HG03159 (cell line): ENCODE results near the gene NAT9.

Source experiments
- ATAC-seq: cut with Tn5 transposase; IDR thresholded peaks from one replicate; pipeline ENCODE4 v1.9.1; 2021; ENCODE audit warnings: mild to moderate bottlenecking, moderate library complexity; ENCODE audit not compliant: unreplicated experiment

The NAT9 gene, protein sequence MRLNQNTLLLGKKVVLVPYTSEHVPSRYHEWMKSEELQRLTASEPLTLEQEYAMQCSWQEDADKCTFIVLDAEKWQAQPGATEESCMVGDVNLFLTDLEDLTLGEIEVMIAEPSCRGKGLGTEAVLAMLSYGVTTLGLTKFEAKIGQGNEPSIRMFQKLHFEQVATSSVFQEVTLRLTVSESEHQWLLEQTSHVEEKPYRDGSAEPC

DNA sequence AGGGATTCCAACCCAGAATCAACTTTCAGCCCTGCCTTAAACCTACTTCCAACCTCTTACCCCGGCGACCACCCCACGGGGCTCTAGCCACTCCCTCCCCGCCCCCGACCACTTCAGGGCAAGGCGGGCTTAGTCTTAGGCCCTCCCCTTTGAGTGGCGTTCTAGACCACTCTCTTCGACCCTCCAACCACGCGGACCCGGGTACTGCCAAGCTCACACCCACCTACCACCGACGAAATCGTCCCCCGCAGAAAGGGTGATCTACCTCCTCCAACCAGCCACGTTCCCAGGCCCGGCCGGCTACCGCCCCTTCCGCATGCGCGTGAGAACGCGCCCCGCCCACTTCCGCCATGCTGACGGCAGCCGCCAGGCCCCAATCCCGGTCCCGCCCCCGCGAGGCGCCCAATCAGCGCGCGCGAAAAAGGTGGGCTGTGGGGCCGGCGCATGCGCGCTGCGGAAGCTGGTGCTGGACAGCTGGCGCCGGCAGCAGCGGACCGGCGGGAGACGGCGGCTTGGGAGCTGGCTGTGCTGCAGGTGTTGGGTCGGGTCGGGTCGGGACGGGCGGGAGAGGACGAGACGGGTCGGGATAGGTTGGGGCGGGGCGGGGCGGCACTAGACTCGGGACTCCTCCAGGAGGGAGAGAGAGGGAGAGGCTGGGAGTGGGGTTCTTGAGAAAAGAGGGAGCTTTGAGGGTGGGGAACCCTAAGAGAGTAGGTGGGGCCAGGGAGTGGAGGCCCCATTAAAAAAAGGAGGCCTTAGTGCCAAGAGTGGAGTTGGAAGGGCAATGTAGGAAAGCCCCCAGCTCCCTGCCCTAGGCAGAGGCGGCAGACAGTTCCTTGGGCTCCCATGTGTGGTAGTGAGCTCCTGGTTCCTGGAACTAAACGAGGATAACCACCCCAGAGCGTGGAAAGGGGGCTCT is at the start of gene NAT9:
Gene NAT9, minus strand, starts transcription at position 302 of the 919 bp plus-strand sequence. CDS start 647 bp downstream, outside the sequence.
- ATAC-seq, result peak; percentile 62

DNA sequence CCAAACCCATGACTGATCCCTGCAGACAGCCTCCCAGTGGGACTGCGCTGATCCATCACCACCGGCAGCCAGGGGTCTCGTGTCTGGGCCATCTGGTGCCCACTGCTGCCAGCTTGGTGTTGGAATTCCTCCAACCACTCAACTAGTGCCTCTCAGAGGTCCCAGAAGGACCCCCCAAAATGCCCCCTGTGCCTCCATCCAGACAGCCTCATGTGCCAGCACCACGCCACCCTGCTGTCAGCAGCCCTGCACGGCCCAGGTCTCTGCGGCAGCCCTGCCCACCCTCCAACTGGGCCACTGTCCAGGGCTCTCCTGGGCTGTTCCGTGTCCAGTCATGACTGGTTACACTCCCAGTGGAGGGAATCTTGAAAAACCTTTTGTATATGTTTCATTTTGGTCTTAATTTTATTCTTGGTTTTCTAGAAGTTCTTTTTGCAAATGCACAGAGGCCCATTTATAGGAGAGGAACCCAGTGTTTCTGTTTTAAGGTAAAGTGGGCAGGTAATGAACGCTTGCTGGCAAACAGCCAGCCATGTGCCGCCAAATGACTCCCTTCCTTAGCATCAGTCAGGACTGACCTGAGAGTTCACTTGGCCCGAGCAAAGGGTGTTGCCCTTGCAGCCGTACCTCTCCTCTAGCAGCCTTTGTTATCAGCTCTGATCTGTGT is 48.9 kb upstream of the NAT9 start:
- ATAC-seq, result no peak

DNA sequence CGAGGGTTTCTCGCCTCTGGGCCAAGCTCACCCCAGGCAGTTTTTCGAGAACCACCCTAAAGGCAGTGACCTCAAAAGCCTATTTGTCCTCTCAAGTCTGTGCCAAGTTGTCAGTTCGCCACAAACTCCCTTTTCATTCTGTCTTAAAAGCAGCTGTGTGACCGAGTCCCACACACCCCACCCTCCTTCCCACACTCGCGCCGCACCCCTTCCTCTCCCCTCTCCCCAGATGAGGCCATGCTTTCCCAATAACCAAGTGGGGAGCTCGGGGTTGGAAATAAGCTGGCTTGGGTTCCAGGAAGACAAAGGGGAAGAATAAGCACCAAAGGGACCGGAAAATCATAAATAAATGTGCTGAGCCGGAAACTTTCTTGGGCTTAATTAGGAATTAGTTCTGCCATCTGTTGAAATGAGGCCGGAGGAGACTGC is 46.8 kb upstream of the NAT9 start:
- no peak for ATAC-seq

DNA sequence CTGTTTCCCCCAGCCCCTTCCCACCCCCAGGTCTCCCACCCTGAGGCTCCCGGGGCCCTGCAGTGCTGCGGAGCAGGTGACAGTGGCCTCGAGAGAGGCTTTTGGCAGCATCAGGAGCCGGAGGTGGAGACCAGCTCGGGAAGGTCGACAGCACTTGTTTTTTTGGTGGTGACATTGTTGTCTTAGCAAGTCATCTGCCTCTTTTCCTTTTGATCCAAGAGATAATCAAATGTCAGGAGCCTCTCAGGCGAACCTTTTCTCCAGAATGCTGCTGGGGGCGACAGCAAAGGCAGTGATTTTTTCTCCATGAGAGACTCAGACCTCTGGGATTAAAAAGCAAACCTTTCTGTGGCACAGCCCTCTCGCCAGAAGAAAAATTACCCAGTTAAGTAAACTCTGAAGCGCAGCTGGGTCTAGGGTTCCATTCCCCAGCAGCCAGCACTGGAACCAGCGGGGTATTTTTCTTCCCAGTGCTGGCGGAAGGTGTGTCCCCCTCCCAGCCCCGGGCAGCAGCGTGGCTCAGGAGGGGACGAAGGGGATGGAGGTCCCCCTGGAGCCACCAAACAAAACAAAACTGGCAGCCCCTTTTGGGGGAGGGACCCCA is 46.3 kb upstream of the NAT9 start:
- ATAC-seq, result no peak

DNA sequence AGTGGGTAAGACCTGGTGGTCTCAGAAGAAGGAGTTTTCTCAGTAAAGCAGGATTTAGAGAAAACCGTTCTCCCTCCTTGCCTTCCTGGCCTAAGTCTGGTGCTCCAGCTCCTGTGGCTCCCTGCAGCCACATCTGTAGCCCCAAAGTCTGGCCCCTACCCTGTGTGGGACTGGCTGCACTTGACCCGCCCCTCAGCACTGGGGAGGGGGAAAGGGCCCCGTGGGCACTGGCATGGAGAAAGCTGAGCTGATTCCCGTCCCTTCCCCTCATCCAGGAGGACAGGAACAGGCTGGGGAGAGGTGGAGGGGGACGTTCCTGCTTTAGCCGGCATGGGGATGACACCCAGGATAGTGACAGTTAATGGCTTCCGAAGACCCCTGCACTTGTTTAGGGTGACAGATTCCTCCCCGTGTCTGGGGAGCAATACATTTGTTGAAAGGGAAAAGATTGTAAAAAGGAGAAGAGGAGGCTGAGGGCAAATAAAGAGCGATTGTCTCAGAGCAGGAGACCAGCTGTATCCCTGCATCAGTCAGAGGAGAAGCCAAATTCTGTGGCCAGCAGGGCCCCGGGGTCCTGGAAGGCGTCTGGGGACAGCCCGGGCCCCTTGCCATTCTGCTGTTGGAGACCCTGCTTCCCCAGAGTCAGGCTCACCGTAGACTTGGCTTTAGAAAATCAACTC is 45.6 kb upstream of the NAT9 start:
- ATAC-seq, result no peak

DNA sequence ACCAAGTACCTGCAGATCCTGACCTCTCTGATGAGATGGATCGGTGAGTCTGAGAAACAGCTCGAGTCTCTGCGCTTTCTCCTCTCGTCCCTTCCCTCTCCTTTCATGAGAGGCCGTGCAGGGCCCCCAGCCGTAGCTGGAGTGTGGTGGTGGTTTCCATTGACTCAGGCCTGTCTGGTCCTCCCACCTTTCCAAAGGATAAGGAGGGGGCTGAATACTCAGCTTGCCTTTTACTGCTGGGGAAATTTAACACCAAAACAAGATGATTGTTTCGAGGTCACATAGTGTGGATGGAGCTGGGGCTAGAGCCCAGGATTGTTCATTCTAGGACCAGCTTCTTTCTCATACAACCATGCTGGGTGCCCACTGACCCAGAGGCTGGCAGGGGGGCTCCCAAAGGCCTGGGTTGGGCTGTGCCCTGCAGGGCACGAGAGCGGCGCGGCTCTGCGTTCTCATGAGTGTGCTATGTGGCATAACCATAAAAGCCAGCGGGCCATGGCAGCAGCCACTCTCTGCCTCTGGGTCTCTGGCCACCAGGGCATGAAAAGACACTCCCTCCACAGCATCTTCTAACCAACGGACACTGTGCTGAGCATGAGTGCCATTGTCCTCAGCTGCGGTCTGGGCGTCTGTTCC is 43.8 kb upstream of the NAT9 start:
- ATAC-seq, result no peak

DNA sequence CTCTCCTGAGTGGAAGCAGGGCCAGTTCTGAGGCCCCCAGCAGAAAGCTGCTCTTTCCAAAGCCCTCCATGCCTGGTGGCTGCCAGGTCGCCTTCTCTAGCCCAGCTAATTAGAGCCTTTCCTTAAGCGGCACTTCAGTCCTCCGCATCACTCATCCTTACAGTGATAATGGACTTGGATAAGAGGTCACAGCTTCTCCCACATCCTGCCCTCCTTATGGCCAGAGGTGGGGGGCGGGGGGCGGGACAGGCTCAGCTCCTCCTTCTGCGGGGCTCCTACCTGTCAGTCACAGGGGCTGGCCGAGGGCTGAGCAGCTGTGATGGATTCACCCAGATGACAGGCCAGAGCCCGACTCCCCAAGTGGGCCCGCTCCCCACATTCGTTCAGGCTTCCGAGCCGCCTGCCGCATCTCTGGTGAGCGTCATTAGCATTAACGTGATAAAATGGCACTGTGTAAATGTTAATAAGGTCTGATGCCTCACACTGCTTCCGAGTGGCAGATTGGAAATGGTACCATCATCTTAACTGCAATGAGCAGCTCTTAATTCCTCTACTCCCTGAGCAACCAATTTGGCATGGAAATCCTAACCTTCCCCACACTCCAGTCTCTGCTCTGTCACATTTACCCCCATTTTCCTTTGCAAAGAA is 42.3 kb upstream of the NAT9 start:
- ATAC-seq, result no peak

DNA sequence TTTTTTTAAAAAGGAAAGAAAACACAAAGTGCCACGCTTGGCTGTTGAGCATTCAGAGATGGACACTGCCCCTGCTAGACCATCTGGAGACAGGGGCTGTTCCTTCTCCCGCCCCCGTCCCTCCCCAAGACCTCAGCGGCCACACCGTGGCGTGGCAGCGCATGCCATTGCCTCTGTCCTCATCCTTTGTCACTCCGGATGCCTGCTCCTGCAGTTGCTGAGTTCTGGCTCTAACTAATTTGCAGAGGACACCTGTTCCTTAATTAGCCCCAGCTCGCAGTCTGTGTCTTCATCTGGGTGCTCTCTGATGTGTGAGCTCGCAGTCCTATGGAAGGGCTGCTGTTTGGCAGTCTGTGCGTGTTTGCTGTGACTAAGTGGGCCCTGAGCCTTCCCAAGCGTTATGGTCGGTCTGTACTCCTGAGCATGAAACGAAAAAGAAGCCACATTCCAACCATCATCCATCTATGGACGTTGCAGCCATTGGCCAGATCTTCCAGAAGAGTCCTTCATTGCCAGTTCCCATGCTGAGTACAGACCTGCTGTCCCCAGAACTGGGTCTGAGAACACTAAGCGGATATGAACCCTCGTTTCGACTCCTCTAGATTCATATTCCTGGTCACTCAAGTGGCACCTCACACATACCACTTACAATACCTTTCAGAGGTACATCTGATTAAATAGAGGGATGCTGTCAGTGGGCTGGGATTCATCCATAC is 40.9 kb upstream of the NAT9 start:
- no peak for ATAC-seq

DNA sequence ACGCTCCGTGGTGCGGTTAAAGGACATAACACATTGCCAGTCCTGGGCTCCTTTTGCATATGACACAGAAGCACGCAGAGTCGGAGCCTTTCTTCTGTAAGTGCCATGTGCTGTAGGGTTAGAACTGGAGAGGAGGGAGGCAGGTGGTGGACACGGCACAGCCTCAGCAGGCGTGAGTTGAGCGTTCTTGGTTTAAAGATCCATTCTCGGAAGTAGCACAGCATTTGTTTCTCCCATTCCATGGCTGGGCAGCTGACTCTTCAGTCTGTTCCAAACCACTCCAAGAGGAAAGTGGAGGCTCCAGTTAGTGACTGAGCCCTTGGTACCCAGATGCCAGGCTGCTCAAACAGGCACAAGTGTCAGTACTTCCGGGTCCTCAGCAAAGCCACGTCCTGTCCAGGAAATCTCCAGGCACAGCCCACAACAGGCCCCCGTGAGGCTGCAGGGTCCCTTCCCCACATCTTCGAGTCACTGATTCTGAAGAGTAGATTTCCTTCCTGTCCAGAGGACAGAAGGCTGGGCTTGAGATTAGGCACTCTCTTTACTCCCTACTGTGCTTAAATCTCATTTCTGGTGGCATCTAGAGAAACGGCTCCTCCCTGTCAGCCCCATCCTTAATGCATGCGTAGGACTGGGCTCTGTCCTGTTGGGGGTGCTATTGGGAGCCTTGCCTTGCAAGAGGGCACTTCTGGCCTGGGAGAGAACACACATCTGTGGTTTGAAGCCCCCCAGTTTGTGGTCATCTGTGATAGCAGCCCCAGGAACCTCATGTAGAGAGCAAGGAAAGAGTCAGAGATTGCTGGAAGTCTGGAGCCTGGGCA is 39.6 kb upstream of the NAT9 start:
- no peak for ATAC-seq

DNA sequence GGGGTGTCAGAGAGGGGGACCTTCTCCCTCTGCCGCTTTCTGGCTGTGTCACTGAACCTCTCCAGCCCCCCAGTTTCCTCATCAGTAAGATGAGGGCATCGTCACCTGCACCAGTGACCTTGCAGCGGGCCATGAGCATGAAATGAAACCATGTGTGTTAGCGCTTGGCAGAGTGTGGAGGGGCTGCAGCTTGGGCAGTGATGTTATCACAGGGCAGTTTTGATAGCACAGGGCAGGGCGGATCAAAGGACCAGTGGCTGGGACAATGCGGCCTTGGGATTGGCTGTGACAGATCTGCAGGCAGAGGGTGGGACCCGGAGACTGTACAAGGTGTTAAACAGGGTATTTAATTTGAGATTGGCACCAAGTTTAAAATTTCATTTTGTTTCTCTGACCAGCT is 38.9 kb upstream of the NAT9 start:
- no peak for ATAC-seq

DNA sequence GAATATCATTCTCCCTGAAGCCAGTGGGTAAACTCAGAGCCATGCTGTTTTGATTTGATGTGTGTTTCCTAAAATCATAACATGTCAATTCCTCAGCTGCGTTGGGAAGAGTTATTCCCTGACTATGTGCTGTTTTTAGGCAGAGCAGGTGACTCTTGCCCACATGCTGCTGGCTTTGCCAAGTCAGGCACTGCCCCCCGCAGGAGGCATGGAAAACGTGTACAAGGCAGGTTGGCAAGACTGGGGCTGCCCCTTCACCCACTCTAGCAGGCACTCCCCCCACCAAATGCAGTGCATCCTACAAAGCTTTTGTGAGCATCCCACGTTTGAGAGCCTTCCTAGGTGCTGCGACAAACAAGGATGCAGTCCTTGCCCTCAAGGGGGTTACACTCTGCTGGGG is 38.3 kb upstream of the NAT9 start:
- no peak for ATAC-seq

DNA sequence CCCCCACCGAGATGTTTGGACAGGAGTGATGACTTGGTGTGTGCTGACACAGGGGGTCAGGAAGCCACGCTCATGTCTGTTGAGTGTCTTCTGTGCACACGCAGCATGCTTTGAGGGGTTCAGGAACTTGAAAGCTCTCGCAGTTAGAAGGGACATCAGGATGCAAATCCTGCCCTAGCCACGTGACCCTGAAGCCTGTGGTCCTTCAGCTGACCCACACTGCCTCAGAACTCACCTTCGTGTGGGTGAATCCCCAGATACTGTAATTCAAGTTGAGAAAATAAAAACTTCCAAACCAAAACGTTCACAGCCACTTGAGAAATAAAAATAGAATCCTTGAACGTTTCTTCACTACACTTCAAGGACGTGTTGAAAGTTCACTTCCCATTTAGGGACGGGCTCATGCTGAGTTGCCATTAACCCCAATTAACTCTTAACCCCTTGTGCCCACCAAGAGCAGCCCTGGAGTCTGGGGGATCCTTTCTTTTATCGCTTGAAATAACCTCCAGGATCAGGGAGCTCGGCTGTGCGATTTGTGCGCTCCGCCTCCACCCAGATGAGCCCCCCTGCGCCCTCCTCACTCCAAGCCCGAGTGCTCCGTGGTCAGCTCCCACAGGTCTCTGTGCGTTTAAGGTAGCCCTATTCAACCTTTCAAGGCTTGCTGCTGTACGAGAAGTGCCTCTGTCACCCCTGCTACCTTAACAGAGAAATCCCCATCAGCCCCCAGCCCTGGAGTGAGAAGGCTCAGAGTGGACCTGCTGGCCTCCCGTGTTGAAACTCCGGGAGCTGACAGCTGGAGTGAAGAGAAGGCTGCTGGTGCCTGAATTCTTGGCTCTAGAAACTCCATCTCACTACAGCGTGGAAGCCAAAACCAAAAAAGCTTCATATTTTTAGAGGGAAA is 36.2 kb upstream of the NAT9 start:
- no peak for ATAC-seq

DNA sequence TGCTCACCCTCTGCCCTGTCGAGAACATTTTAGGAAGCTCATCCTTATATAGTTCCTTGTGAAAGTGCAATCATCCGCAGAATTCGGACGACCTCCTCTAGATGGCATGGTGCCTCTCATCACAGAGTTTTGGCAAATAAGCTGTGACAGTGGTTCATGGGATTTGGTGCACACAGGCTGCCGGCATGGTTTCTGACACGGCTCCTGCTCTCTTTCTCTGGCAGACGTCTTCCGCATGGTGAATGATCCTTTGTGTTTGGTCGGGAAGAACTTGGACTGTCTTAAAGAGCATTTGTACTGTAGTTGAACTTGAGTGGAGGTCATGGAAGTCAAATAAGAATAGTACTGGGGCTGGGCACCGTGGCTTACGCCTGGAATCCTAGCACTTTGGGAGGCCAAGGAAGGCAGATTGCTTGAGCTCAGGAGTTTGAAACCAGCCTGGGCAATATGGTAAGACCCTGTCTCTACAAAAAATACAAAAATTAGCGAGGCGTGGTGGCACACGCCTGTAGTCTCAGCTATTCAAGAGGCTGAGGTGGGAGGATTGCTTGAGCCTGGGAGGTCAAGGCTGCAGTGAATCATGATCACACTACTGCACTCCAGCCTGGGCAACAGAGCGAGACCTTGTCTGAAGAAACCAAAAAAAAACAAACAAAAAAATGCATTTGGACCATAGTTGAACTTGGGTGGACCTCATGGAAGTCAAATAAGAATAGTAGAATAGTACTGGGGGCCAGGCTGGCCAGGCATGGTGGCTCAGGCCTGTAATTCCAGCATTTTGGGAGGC is 34.7 kb upstream of the NAT9 start:
- no peak for ATAC-seq

DNA sequence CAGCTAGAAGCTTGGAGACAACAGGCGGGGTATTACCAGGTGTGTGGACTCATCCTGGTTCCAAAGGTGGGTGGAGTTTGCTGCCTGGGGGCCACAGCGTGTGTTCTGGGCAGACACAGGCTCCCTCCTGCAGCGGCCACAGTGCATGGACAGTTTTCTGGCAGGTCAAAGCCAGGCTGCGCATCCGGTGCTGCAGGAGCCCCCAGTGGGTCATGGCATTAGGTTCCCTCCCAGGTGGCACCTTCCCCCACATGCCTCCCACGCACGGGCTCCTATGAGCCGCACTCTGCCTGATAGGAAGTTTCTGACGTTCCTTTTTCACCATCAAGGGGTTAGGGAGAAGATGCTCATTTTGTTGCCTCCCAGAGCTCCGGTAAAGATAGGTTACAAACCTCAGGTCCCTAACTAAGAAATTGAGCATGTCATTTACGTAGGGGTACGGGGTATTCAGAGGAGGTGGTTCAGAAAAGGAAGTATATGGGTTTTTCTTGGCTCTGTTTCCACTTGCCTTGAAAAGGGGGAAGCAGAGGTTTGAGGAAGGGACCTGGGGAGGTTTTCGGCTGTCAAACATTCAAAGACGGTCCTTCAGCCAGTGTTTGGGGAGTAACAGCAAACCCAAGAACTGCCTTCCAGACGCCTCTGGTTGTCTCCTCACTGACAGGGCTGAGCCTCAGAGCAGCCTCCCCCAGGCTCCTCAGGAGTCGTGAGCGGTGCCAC is 32.7 kb upstream of the NAT9 start:
- ATAC-seq, result no peak

DNA sequence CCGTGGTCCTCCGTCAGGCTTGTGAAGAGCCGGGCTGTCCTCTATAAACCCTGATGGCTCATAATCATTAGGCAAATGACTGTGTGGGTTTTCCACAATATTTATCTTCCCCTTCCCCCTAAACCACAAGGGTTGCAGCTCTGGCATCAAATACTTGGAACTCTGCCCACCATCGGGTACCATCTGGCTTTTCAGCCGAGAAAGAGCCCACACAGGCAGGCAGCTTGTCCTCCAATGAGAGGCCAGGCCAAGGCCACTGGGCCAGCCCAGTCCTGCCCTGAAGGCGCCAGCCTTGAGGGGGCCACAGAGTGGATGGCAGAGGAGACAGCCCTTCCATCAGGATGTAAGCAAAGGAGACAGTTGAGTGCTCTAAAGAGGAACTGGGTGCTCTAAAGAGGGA is 31.8 kb upstream of the NAT9 start:
- no peak for ATAC-seq

DNA sequence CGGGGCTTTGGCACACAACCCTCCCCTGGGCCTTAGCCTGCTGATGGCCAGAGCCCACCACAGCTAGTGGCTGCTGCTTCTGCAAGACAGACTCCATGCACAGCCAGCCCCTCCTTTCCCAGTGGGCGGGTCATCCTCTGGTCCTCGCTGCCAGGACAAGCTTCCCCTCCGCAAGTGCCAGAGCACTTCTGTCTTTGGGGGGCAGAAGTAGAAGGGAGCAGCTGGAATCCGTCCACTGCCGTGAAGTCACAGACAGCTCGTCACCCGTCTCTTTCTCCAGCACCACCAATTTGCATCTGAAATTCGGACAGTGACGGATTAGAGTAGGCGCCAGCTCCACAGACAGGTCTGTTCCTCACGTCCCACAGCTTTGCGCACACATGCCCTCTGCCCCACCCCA is 31.3 kb upstream of the NAT9 start:
- ATAC-seq, result no peak
